HepG2 (cell line): ENCODE measurements around the gene CFAP69. TPM values are rescaled to one million over a fixed set of nuclear protein-coding genes. Genes with fewer than 3 reads are reported as not detected.
A peak's percentile ranks its signal among the peaks of the same experiment; 100 is the strongest.

ENCODE experiments used
- ATAC-seq: fragments of 200-7000 bp; cut with Tn5 transposase; 3 replicates; pipeline ENCODE4 v1.9.1; 2020; ENCODE audit warnings: mild to moderate bottlenecking, moderate library complexity
- BruUV-seq: library from RNA; stranded (reverse); fragments of 400-500 nt; replicated peaks from 2 replicates; lab custom pipeline; 2021; lab: Mats Ljungman, UMichigan
- CTCF ChIA-PET: fragments of 300-600 bp; formaldehyde crosslinking; extraction: SDS; loops from one replicate; lab custom pipeline; 2021; ENCODE audit warnings: low total read pairs, inconsistent platforms, low intra/inter-chr PET ratio; lab: Yijun Ruan, JAX
- POLR2A ChIA-PET: fragments of 350-600 bp; sonication (Branson Sonifier 250); formaldehyde crosslinking; loops from one replicate; lab custom pipeline; 2020; ENCODE audit warnings: antibody characterized with exemption, inconsistent platforms; lab: Yijun Ruan, JAX
- DNase-seq: peaks from one replicate; pipeline ENCODE4 v3.0.0-alpha.2; 2015; ENCODE audit warnings: low spot score
- FAIRE-seq: peaks from 3 replicates; lab custom pipeline; 2011; peaks lifted over from hg19 to GRCh38; lab: Jason Lieb, UNC
- H2AFZ ChIP-seq: one replicate; pipeline ENCODE4 v1.6.1; 2011; ENCODE audit warnings: low read length, inconsistent platforms
- H3K27ac ChIP-seq: fragments of 300-600 bp; 3 replicates; pipeline ENCODE4 v1.8.0; 2011; ENCODE audit warnings: mixed run types, mild to moderate bottlenecking, mixed read lengths, low read length, inconsistent platforms; ENCODE audit not compliant: insufficient read depth; ENCODE audit errors: extremely low read length
- H3K27me3 ChIP-seq, 2 experiments: fragments of 200-600 bp in 1 of 2; 2 replicates in 1 of 2; 3 replicates in 1 of 2; pipeline versions ENCODE4 v1.6.0 to v1.8.0; 2011; ENCODE audit warnings: low read length in 2 of 2, mild to moderate bottlenecking in 2 of 2, moderate library complexity in 2 of 2, inconsistent platforms in 1 of 2; ENCODE audit not compliant: insufficient read depth in 2 of 2, control insufficient read depth in 1 of 2
- H3K36me3 ChIP-seq, 2 experiments: fragments of 200-600 bp in 1 of 2; replicated peaks in 1 of 2; 2 replicates in 1 of 2; 3 replicates in 1 of 2; pipeline versions ENCODE4 v1.5.1 to v1.8.0; 2011; ENCODE audit warnings: low read length in 2 of 2, inconsistent platforms in 1 of 2; ENCODE audit not compliant: insufficient read depth in 2 of 2, control insufficient read depth in 1 of 2
- H3K4me1 ChIP-seq: 2 replicates; pipeline ENCODE4 v1.5.1; 2012; ENCODE audit warnings: low read length, inconsistent platforms; ENCODE audit not compliant: insufficient read depth
- H3K4me2 ChIP-seq: 2 replicates; pipeline ENCODE4 v1.6.0; 2011; ENCODE audit warnings: low read depth, low read length, inconsistent platforms
- H3K4me3 ChIP-seq, 3 experiments: fragments of 200-600 bp in 1 of 3; sonication (generic), shearing (Covaris generic) in 1 of 3; replicated peaks in 1 of 3; 2 replicates each; pipeline ENCODE4 v1.5.1; 2011 to 2016; ENCODE audit warnings: low read length in 3 of 3, inconsistent platforms in 2 of 3, low read depth in 2 of 3, mild to moderate bottlenecking in 2 of 3, control low read depth in 1 of 3, mixed read lengths in 1 of 3; ENCODE audit not compliant: insufficient read depth in 1 of 3
- H3K79me2 ChIP-seq: one replicate; pipeline ENCODE4 v1.6.1; 2011; ENCODE audit warnings: low read length, inconsistent platforms; ENCODE audit not compliant: insufficient read depth
- H3K9ac ChIP-seq: 2 replicates; pipeline ENCODE4 v1.6.0; 2011; ENCODE audit warnings: mild to moderate bottlenecking, low read depth, low read length, inconsistent platforms; ENCODE audit not compliant: insufficient read depth
- H3K9me3 ChIP-seq: 2 replicates; pipeline ENCODE4 v1.5.1; 2012; ENCODE audit warnings: mild to moderate bottlenecking, low read length
- H4K20me1 ChIP-seq: 2 replicates; pipeline ENCODE4 v1.6.0; 2011; ENCODE audit warnings: inconsistent platforms, mild to moderate bottlenecking, low read length, moderate library complexity; ENCODE audit not compliant: insufficient read depth
- FOXC1 ChIP-seq: sonication (generic); formaldehyde crosslinking; IDR thresholded peaks from 2 replicates; pipeline ENCODE4 v1.8.0; 2022; ENCODE audit warnings: mild to moderate bottlenecking, missing genetic modification reagents, borderline replicate concordance
- GABPB1 ChIP-seq: IDR thresholded peaks from 2 replicates; pipeline ENCODE4 v1.6.1; 2016; ENCODE audit warnings: mild to moderate bottlenecking, missing genetic modification reagents, moderate library complexity, missing compliant biosample characterization
- HDAC2 ChIP-seq: sonication (generic); formaldehyde crosslinking; IDR thresholded peaks from 2 replicates; pipeline ENCODE4 v1.4.0; 2020; ENCODE audit warnings: missing genetic modification reagents
- HNRNPLL ChIP-seq: fragments of 200-400 bp; formaldehyde crosslinking; IDR thresholded peaks from 2 replicates; pipeline ENCODE4 v1.6.1; 2017; ENCODE audit warnings: mild to moderate bottlenecking, low read depth, low read length; ENCODE audit not compliant: poor library complexity, severe bottlenecking
- KDM3A ChIP-seq: IDR thresholded peaks from 2 replicates; pipeline ENCODE4 v1.6.1; 2018; ENCODE audit warnings: low read depth, missing compliant biosample characterization
- KMT2A ChIP-seq: sonication (generic); formaldehyde crosslinking; IDR thresholded peaks from 2 replicates; pipeline ENCODE4 v1.4.0; 2020; ENCODE audit warnings: missing genetic modification reagents
- MTA1 ChIP-seq: sonication (generic); formaldehyde crosslinking; IDR thresholded peaks from 2 replicates; pipeline ENCODE4 v1.4.0; 2020; ENCODE audit warnings: missing genetic modification reagents, mild to moderate bottlenecking, borderline replicate concordance
- NFYC ChIP-seq: IDR thresholded peaks from 2 replicates; pipeline ENCODE4 v1.6.1; 2016; ENCODE audit warnings: missing genetic modification reagents, missing compliant biosample characterization
- NR2C2 ChIP-seq: sonication (generic); formaldehyde crosslinking; IDR thresholded peaks from 2 replicates; pipeline ENCODE4 v1.4.0; 2020; ENCODE audit warnings: missing genetic modification reagents, mild to moderate bottlenecking, moderate library complexity, borderline replicate concordance
- PPARG ChIP-seq: conservative IDR thresholded peaks from 2 replicates; pipeline ENCODE4 v1.6.1; 2016; ENCODE audit warnings: missing biosample characterization, missing genetic modification reagents
- RAD51 ChIP-seq: fragments of 450-650 bp; IDR thresholded peaks from 2 replicates; pipeline ENCODE4 v1.6.1; 2016; ENCODE audit warnings: borderline replicate concordance
- ZFX ChIP-seq: sonication (generic); formaldehyde crosslinking; IDR thresholded peaks from 2 replicates; pipeline ENCODE4 v1.4.0; 2020; ENCODE audit warnings: mild to moderate bottlenecking, low read depth, missing genetic modification reagents, moderate library complexity
- ZNF274 ChIP-seq: sonication (generic); formaldehyde crosslinking; IDR thresholded peaks from 2 replicates; pipeline ENCODE4 v1.5.1; 2020; ENCODE audit warnings: mild to moderate bottlenecking, missing genetic modification reagents
- ZNF660 ChIP-seq: sonication (generic); formaldehyde crosslinking; IDR thresholded peaks from 2 replicates; pipeline ENCODE4 v1.5.1; 2020; ENCODE audit warnings: mild to moderate bottlenecking, low read depth, missing genetic modification reagents, borderline replicate concordance
- ZNF777 ChIP-seq: sonication (generic); formaldehyde crosslinking; IDR thresholded peaks from 2 replicates; pipeline ENCODE4 v1.4.0; 2020; ENCODE audit warnings: missing genetic modification reagents
- ZNF780A ChIP-seq: sonication (generic); formaldehyde crosslinking; IDR thresholded peaks from 2 replicates; pipeline ENCODE4 v1.8.0; 2022; ENCODE audit warnings: mild to moderate bottlenecking, missing genetic modification reagents, moderate library complexity
- WGBS: methylation state at CpG from one replicate; pipeline ENCODE4 v1.1.6; 2017; ENCODE audit warnings: low lambda C conversion rate; 5-methylcytosine and 5-hydroxymethylcytosine counted together
- in situ Hi-C: cut with HindIII; loops from 2 replicates; pipeline ENCODE4 v1.10.0; 2017; ENCODE audit warnings: low pct_unique_long_range_greater_than_20kb; ENCODE audit not compliant: extremely low pct_ligation_motif_present
- intact Hi-C: fragments of 100-400 bp; cut with micrococcal nuclease; formaldehyde crosslinking; loops from one replicate; pipeline ENCODE4 v1.10.0; 2022; ENCODE audit not compliant: unreplicated experiment
- polyA plus RNA-seq, 8 experiments: library from polyadenylated mRNA; depleted of rRNA in 3 of 8; stranded (reverse) in 7 of 8; unstranded in 1 of 8; fragments of >200 nt; fragmentation: Illumina TruSeq in 4 of 8; extraction: Trizol in 4 of 8; gene quantifications; 2 replicates each; pipeline versions ENCODE4 v1.2.1 to v1.2.3, GENCODE V29; 2011 to 2016; ENCODE audit warnings: low read depth in 4 of 8, missing spikeins in 1 of 8, mixed read lengths in 1 of 8; ENCODE audit not compliant: insufficient read depth in 1 of 8
- total RNA-seq, 5 experiments: library from RNA; depleted of rRNA; stranded (reverse); fragments of >200 nt; fragmentation: Illumina TruSeq; extraction: Trizol; gene quantifications; 2 replicates each; pipeline ENCODE4 v1.2.3, GENCODE V29; 2016; ENCODE audit warnings: low read depth in 1 of 5
- TF ChIP-seq, protein P1 (sequence below): sonication (generic); formaldehyde crosslinking; IDR thresholded peaks from 2 replicates; pipeline ENCODE4 v1.4.0; 2020; ENCODE audit warnings: missing genetic modification reagents
- TF ChIP-seq, protein P2 (sequence below), 2 experiments: sonication (generic) in 1 of 2; formaldehyde crosslinking in 1 of 2; IDR thresholded peaks; 2 replicates each; pipeline versions ENCODE4 v1.5.1 to v1.6.1; 2011 to 2020; ENCODE audit warnings: borderline replicate concordance in 1 of 2, low read depth in 1 of 2, low read length in 1 of 2, mild to moderate bottlenecking in 1 of 2, missing genetic modification reagents in 1 of 2, moderate library complexity in 1 of 2
- TF ChIP-seq, protein P3 (sequence below): IDR thresholded peaks from 2 replicates; pipeline ENCODE4 v1.6.1; 2016; ENCODE audit warnings: low read depth, borderline replicate concordance

CFAP69 gene
- total and polyA plus RNA-seq, 2 of the 13 experiments (the other 11 are each of a cell fraction or from before 2014, with no cell fraction given) = 2.2 to 4.0 TPM

DNA sequence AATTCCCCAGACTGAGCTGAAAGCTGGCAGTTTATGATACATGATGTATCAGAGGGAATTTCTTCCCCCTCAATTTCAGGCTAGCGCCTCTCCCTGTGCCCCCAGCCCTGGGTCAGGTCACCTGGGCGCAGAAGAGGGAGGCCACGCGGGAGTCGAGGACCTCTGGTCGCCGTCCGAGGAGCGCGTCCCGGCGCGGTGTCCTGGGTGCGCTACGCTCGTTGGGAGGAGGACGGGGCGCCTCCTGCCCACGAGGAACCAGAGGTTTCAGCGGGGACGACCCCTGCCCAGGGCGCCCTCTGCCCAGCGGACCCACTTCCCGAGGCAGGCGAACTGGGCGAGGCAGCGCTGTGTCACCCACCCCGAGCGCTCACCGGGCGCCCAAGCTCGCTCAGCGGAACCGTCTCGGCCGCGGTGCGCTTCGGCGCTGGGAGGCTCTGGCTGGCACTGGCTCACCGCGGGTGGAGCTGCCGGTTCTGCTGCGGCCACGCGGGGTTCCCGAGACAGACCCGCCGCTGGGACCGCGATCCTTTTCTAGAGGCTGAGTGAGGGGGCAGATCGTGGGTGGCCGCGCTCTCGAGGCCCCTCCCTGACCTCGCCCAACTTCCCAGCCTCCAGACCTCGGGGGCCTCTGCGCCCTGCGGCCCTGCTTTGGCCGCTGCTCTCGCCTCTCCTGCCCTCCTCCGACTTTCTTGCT, 76.0 kb downstream of the CFAP69 start, which contains the start of gene FAM237B:
Gene FAM237B, minus strand, starts transcription at position 504 of the 694 bp plus-strand sequence. CDS start 1,556 bp downstream, outside the sequence.
- Histone ChIP-seq H3K36me3 (no peaks in the 10 kb centered on the region), H3K9ac (no peak within 1 kb of the TSS), H3K4me1 (no peaks in the 10 kb centered on the region), H4K20me1 (no peaks in the 10 kb centered on the region), H3K4me3 (peak within 1 kb of the TSS; percentile 36 to 65 (median 50); a peak in 4 of 6 replicates), H3K9me3 (no peaks in the 10 kb centered on the region), H3K79me2 (no peaks in the 10 kb centered on the region), H3K27ac (no peak within 1 kb of the TSS), H3K27me3 (peaks cover 0 to 32% of the 10 kb centered on the region in 2 experiments; a peak in 3 of 5 replicates), H3K4me2 (peak within 1 kb of the TSS; percentile 73), H2AFZ (no peak within 1 kb of the TSS)
- FAIRE-seq (no peak), DNase-seq (no peak), ATAC-seq (peak; percentile 97)
- WGBS = 3% methylated on average over 12 of the region's 62 CpGs
- ChIA-PET CTCF (no interaction called here), POLR2A (no interaction called here)
- intact Hi-C loops = no loop called here
- in situ Hi-C loops = no loop called here
- no TSS peak for BruUV-seq
- TF ChIP-seq ZNF274 = no peak
- TF ChIP-seq KMT2A = 0 out of 2 replicates have a peak, but pooled peaks have one; percentile 28
- no peak for TF ChIP-seq ZNF660 (CRISPR knock-in tag)
- TF ChIP-seq PPARG (CRISPR knock-in tag) = no peak
- TF ChIP-seq, protein P1, sequence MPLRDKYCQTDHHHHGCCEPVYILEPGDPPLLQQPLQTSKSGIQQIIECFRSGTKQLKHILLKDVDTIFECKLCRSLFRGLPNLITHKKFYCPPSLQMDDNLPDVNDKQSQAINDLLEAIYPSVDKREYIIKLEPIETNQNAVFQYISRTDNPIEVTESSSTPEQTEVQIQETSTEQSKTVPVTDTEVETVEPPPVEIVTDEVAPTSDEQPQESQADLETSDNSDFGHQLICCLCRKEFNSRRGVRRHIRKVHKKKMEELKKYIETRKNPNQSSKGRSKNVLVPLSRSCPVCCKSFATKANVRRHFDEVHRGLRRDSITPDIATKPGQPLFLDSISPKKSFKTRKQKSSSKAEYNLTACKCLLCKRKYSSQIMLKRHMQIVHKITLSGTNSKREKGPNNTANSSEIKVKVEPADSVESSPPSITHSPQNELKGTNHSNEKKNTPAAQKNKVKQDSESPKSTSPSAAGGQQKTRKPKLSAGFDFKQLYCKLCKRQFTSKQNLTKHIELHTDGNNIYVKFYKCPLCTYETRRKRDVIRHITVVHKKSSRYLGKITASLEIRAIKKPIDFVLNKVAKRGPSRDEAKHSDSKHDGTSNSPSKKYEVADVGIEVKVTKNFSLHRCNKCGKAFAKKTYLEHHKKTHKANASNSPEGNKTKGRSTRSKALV (CRISPR knock-in tag) = peak; percentile 100
- no peak for TF ChIP-seq KDM3A (CRISPR knock-in tag)
- TF ChIP-seq ZFX (CRISPR knock-in tag) = no peak
- TF ChIP-seq, protein P2, sequence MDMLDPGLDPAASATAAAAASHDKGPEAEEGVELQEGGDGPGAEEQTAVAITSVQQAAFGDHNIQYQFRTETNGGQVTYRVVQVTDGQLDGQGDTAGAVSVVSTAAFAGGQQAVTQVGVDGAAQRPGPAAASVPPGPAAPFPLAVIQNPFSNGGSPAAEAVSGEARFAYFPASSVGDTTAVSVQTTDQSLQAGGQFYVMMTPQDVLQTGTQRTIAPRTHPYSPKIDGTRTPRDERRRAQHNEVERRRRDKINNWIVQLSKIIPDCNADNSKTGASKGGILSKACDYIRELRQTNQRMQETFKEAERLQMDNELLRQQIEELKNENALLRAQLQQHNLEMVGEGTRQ (IDR thresholded peaks at IDR 0.05; ENCODE audit: low read depth, low read length) = no peak
- TF ChIP-seq, protein P2 (CRISPR knock-in tag; IDR thresholded peaks at IDR 0.05; ENCODE audit: borderline replicate concordance) = no peak
- TF ChIP-seq MTA1 (CRISPR knock-in tag) = peak; percentile 69; the same call in 1 of the 2 replicates
- 0 out of 2 replicates have a peak, but pooled peaks have one; percentile 11 for TF ChIP-seq GABPB1 (CRISPR knock-in tag)
- TF ChIP-seq ZNF777 (CRISPR knock-in tag) = peak; percentile 67
- TF ChIP-seq FOXC1 (CRISPR knock-in tag) = no peak
- 0 out of 2 replicates have a peak, but pooled peaks have one; percentile 10 for TF ChIP-seq HDAC2 (CRISPR knock-in tag)
- no peak for TF ChIP-seq NFYC (CRISPR knock-in tag)
- peak; percentile 23 for TF ChIP-seq HNRNPLL
- TF ChIP-seq NR2C2 (CRISPR knock-in tag) = no peak
- no peak for TF ChIP-seq RAD51
- TF ChIP-seq ZNF780A (CRISPR knock-in tag) = no peak
- TF ChIP-seq, protein P3, sequence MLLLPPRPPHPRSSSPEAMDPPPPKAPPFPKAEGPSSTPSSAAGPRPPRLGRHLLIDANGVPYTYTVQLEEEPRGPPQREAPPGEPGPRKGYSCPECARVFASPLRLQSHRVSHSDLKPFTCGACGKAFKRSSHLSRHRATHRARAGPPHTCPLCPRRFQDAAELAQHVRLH = no peak
